Panc1 (cell line): ENCODE results near the gene STON1. TPM values are rescaled to one million over a fixed set of nuclear protein-coding genes. Genes with fewer than 3 reads are reported as not detected.

Experiments
- ATAC-seq: fragments of 200-7000 bp; cut with Tn5 transposase; 2 replicates; pipeline ENCODE4 v1.9.1; 2020; ENCODE audit warnings: mild to moderate bottlenecking, moderate library complexity
- BruUV-seq: library from RNA; stranded (reverse); fragments of 400-500 nt; replicated peaks from 2 replicates; lab custom pipeline; 2021; lab: Mats Ljungman, UMichigan
- CTCF ChIA-PET: fragments of 300-600 bp; sonication (Branson Sonifier 250); formaldehyde crosslinking; loops from one replicate; lab custom pipeline; 2022; ENCODE audit warnings: antibody characterized with exemption; lab: Charles Lee
- POLR2A ChIA-PET: fragments of 300-600 bp; sonication (Branson Sonifier 250); formaldehyde crosslinking; loops from one replicate; lab custom pipeline; 2022; ENCODE audit warnings: antibody characterized with exemption; lab: Charles Lee
- DNase-seq: peaks from one replicate; pipeline ENCODE4 v3.0.0-alpha.2; 2010; ENCODE audit warnings: low read depth, low spot score
- H3K27ac ChIP-seq: 2 replicates; pipeline ENCODE4 v1.5.1; 2011; ENCODE audit warnings: mild to moderate bottlenecking, low read length, inconsistent platforms
- H3K27me3 ChIP-seq: fragments of 200-500 bp; sonication (Bioruptor generic); 2 replicates; pipeline ENCODE4 v1.6.0; 2014; ENCODE audit warnings: low read length, inconsistent platforms; ENCODE audit not compliant: control insufficient read depth, insufficient read depth
- H3K36me3 ChIP-seq: fragments of 200-500 bp; sonication (Bioruptor generic); 2 replicates; pipeline ENCODE4 v1.5.1; 2014; ENCODE audit warnings: inconsistent platforms, mild to moderate bottlenecking, low read length, moderate library complexity; ENCODE audit not compliant: control insufficient read depth, insufficient read depth
- H3K4me1 ChIP-seq: 2 replicates; pipeline ENCODE4 v1.5.1; 2011; ENCODE audit warnings: inconsistent platforms, mild to moderate bottlenecking, low read length, moderate library complexity; ENCODE audit not compliant: control insufficient read depth, insufficient read depth
- H3K4me3 ChIP-seq, 2 experiments: 2 replicates each; pipeline ENCODE4 v1.5.1; 2011 to 2012; ENCODE audit warnings: low read depth in 2 of 2, low read length in 2 of 2, mild to moderate bottlenecking in 2 of 2, inconsistent platforms in 1 of 2, moderate library complexity in 1 of 2
- H3K9me3 ChIP-seq: fragments of 200-500 bp; sonication (Bioruptor generic); 2 replicates; pipeline ENCODE4 v1.5.1; 2014; ENCODE audit warnings: low read depth, mild to moderate bottlenecking, inconsistent platforms, low read length, moderate library complexity; ENCODE audit not compliant: control insufficient read depth, insufficient read depth
- CTCF ChIP-seq: fragments of 450-650 bp; IDR thresholded peaks from 2 replicates; pipeline ENCODE4 v1.5.1; 2017; ENCODE audit warnings: mild to moderate bottlenecking
- POLR2AphosphoS5 ChIP-seq: IDR thresholded peaks from 2 replicates; pipeline ENCODE4 v1.6.1; 2012; ENCODE audit warnings: mild to moderate bottlenecking, low read depth, low read length, moderate library complexity
- SIN3A ChIP-seq: IDR thresholded peaks from 2 replicates; pipeline ENCODE4 v1.6.1; 2012; ENCODE audit warnings: low read depth, mild to moderate bottlenecking, low read length, moderate library complexity, borderline replicate concordance; ENCODE audit not compliant: insufficient read depth
- TCF7L2 ChIP-seq: IDR thresholded peaks from 2 replicates; pipeline ENCODE4 v1.6.1; 2011; ENCODE audit warnings: mild to moderate bottlenecking, low read depth, low read length, inconsistent platforms
- in situ Hi-C: cut with HindIII; loops from 2 replicates; pipeline ENCODE4 v1.10.0; 2016; ENCODE audit warnings: low sequenced_read_pairs, low pct_unique_long_range_greater_than_20kb
- intact Hi-C: fragments of 100-400 bp; cut with micrococcal nuclease; formaldehyde crosslinking; loops from one replicate; pipeline ENCODE4 v1.10.0; 2022; ENCODE audit not compliant: unreplicated experiment
- total RNA-seq: library from RNA; stranded (reverse); gene quantifications from one replicate; pipeline ENCODE4 v1.2.1, GENCODE V29; 2021; ENCODE audit not compliant: unreplicated experiment
- TF ChIP-seq, protein P1 (sequence below), 2 experiments: IDR thresholded peaks; 2 replicates each; pipeline ENCODE4 v1.6.1; 2011 to 2012; ENCODE audit warnings: low read depth in 2 of 2, control low read depth in 1 of 2, low read length in 1 of 2, mild to moderate bottlenecking in 1 of 2, moderate library complexity in 1 of 2; ENCODE audit not compliant: insufficient read depth in 1 of 2

The STON1 gene
- total RNA-seq, 1 experiment from 2014 or later: 0.92 TPM

DNA sequence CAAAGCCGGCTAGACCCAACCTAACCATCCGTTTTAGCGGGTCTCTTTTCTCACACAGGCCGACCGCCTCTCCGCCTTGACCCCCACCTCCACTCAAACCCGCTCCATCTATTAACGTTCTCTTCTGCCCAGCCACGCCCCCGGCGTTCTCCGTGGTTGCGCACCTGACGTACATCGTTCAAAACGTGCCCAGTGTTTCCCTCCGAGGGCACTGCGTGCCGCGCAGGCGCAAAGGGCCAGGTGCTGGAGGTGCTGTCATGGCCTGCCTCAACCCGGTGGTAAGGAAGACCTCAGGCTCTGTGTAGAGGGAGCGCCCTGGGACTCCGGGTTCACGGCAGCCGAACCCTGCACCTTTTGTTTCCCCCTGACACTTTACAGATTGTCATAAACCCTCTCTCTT is 87.7 kb downstream of the STON1 start, which contains the start of gene GTF2A1L:
Gene GTF2A1L (plus strand): TSS at position 239 of the 400 bp plus-strand sequence. CDS start 19 bp downstream, at position 258.
- Histone ChIP-seq H3K4me1 (no peaks in the 10 kb centered on the region), H3K4me3 (no peak within 1 kb of the TSS), H3K27ac (no peak within 1 kb of the TSS), H3K9me3 (no peaks in the 10 kb centered on the region), H3K27me3 (peaks cover 12% of the 10 kb centered on the region), H3K36me3 (no peaks in the 10 kb centered on the region)
- CTCF ChIA-PET: no interaction called here
- DNase-seq: no peak
- no peak for TF ChIP-seq POLR2AphosphoS5
- TF ChIP-seq, protein P1, sequence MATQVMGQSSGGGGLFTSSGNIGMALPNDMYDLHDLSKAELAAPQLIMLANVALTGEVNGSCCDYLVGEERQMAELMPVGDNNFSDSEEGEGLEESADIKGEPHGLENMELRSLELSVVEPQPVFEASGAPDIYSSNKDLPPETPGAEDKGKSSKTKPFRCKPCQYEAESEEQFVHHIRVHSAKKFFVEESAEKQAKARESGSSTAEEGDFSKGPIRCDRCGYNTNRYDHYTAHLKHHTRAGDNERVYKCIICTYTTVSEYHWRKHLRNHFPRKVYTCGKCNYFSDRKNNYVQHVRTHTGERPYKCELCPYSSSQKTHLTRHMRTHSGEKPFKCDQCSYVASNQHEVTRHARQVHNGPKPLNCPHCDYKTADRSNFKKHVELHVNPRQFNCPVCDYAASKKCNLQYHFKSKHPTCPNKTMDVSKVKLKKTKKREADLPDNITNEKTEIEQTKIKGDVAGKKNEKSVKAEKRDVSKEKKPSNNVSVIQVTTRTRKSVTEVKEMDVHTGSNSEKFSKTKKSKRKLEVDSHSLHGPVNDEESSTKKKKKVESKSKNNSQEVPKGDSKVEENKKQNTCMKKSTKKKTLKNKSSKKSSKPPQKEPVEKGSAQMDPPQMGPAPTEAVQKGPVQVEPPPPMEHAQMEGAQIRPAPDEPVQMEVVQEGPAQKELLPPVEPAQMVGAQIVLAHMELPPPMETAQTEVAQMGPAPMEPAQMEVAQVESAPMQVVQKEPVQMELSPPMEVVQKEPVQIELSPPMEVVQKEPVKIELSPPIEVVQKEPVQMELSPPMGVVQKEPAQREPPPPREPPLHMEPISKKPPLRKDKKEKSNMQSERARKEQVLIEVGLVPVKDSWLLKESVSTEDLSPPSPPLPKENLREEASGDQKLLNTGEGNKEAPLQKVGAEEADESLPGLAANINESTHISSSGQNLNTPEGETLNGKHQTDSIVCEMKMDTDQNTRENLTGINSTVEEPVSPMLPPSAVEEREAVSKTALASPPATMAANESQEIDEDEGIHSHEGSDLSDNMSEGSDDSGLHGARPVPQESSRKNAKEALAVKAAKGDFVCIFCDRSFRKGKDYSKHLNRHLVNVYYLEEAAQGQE (IDR thresholded peaks at IDR 0.05; ENCODE audit: insufficient read depth in 1 of 2, low read depth in 2 of 2, low read length in 1 of 2): no peak
- no peak for TF ChIP-seq SIN3A
- no peak for TF ChIP-seq TCF7L2
- TF ChIP-seq CTCF: no peak
- in situ Hi-C loops: no loop called here
- intact Hi-C loops: no loop called here
- no peak for ATAC-seq
- no TSS peak for BruUV-seq
- POLR2A ChIA-PET: no interaction called here

- H3K4me1 ChIP-seq: no peaks in the 10 kb centered on the region
- H3K9me3 ChIP-seq: no peaks in the 10 kb centered on the region
- TF ChIP-seq CTCF: no peak
- TF ChIP-seq POLR2AphosphoS5: no peak
- no peak for TF ChIP-seq TCF7L2
- TF ChIP-seq, protein P1 (IDR thresholded peaks at IDR 0.05; ENCODE audit: insufficient read depth in 1 of 2, low read depth in 2 of 2, low read length in 1 of 2): no peak
- TF ChIP-seq SIN3A: no peak
- POLR2A ChIA-PET: no interaction called here
- in situ Hi-C loops: no loop called here
- no TSS peak for BruUV-seq
- no peaks in the 10 kb centered on the region for H3K36me3 ChIP-seq
- ATAC-seq (no peak), DNase-seq (no peak)
- intact Hi-C loops: no loop called here
- peaks cover 12% of the 10 kb centered on the region for H3K27me3 ChIP-seq
- H3K4me3 ChIP-seq: no peak overlapping the region
- H3K27ac ChIP-seq: no peak overlapping the region
- CTCF ChIA-PET: no interaction called here
Measured at GRCh38 chr2:48619526-48619925, 89.6 kb downstream of the STON1 start.
